T-helper 17 cell (primary cell): ENCODE measurements around the gene ETV6. TPM values are rescaled to one million over a fixed set of nuclear protein-coding genes. Genes with fewer than 3 reads are reported as not detected.

Source experiments
- ATAC-seq: fragments of 150-1000 bp; cut with Tn5 transposase; 2 replicates; pipeline ENCODE4 v1.10.0; 2021; ENCODE audit warnings: mild to moderate bottlenecking, moderate library complexity
- DNase-seq, 3 donors: peaks; one replicate each; pipeline versions ENCODE4 v3.0.0 to v3.0.0-alpha.2; 2020 to 2021
- H3K9me3 ChIP-seq: one replicate; pipeline ENCODE4 v1.7.0; 2013; ENCODE audit warnings: low read length, mild to moderate bottlenecking; ENCODE audit not compliant: control insufficient read depth, poor library complexity, severe bottlenecking
- H3K27ac Mint-ChIP-seq: one replicate; pipeline ENCODE4 v1.8.0; 2022; ENCODE audit warnings: mild to moderate bottlenecking, moderate library complexity, mixed read lengths
- H3K27me3 Mint-ChIP-seq: one replicate; pipeline ENCODE4 v1.8.0; 2022; ENCODE audit warnings: mixed read lengths
- H3K36me3 Mint-ChIP-seq: one replicate; pipeline ENCODE4 v1.8.0; 2022; ENCODE audit warnings: low read depth, mixed read lengths
- H3K4me1 Mint-ChIP-seq: one replicate; pipeline ENCODE4 v1.8.0; 2022; ENCODE audit warnings: mild to moderate bottlenecking, mixed read lengths
- H3K4me3 Mint-ChIP-seq: one replicate; pipeline ENCODE4 v1.8.0; 2022; ENCODE audit warnings: mild to moderate bottlenecking, moderate library complexity, mixed read lengths
- total RNA-seq, 4 donors: library from RNA in 2 of 4; stranded (reverse) in 2 of 4; gene quantifications; one replicate each; pipeline ENCODE4 v1.2.3 and lab custom pipeline; 2022 to 2026

The ETV6 gene
- total RNA-seq, 2 donors from 2014 or later = 57.3 to 60.6 TPM

GRCh38 chr12:11695321-11695720, 45.8 kb downstream of the ETV6 start:
- DNase-seq = no peak
- Mint-ChIP-seq H3K27me3 (no peaks in the 10 kb centered on the region), H3K4me1 (peaks cover 37% of the 10 kb centered on the region), H3K4me3 (no peak overlapping the region), H3K36me3 (no peaks in the 10 kb centered on the region), H3K27ac (no peak overlapping the region)
- no peak for ATAC-seq
- H3K9me3 ChIP-seq = no peaks in the 10 kb centered on the region

- Mint-ChIP-seq H3K36me3 (peaks cover 1% of the 10 kb centered on the region), H3K27me3 (no peaks in the 10 kb centered on the region), H3K4me1 (peaks cover 33% of the 10 kb centered on the region), H3K27ac (no peak overlapping the region), H3K4me3 (no peak overlapping the region)
- ATAC-seq (no peak), DNase-seq (no peak)
- no peaks in the 10 kb centered on the region for H3K9me3 ChIP-seq
Measured at GRCh38 chr12:11696084-11696483, 46.6 kb downstream of the ETV6 start.

DNA sequence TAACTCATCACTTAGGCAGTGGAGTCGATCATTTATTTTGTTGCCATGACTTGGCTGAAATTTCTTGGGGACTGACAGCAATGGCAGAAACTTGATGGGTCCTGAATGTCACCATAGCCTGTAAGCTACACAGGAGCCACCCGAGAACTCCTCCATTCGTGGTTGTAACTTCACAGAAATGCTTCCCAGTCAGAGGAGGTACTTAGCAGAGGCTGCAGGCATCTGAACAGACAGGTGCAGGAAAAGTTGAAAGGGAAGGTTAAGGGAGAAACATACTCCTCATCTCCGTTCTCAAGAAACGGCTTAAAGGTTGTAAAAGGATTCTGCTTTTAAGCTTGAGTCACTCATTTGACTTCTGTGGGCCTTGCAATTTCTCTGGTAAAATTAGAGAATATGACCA, 47.7 kb downstream of the ETV6 start:
- peaks cover 36% of the 10 kb centered on the region for H3K4me1 Mint-ChIP-seq
- no peaks in the 10 kb centered on the region for H3K9me3 ChIP-seq
- H3K27me3 Mint-ChIP-seq = no peaks in the 10 kb centered on the region
- no peak overlapping the region for H3K4me3 Mint-ChIP-seq
- peaks cover 3% of the 10 kb centered on the region for H3K36me3 Mint-ChIP-seq
- ATAC-seq = no peak
- DNase-seq = no peak
- no peak overlapping the region for H3K27ac Mint-ChIP-seq

GRCh38 chr12:11697670-11698387, 48.4 kb downstream of the ETV6 start:
- no peak overlapping the region for H3K4me3 Mint-ChIP-seq
- peak overlapping the region; percentile 61 for H3K27ac Mint-ChIP-seq
- peaks cover 36% of the 10 kb centered on the region for H3K4me1 Mint-ChIP-seq

DNA sequence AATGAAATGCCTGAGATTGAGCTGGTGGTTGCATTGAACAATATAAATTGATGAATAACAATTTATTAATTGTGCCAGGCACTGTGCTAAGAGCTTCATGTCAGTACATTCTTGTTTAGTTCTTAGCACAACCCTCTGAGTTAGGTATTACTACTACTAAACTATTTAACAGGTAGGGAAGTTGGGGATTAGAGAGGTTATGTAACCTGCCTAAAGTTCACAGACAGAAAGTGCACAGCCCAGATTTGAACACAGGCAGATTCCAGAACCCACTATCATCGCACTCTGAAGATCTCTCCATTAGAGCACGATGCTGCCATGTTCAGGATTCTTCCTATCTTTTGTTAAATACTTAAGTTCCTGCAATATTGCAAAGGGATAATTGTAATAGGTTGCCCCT, 49.3 kb downstream of the ETV6 start:
- no peak for DNase-seq
- ATAC-seq = no peak
- peaks cover 3% of the 10 kb centered on the region for H3K36me3 Mint-ChIP-seq
- peak overlapping the region; percentile 61 for H3K27ac Mint-ChIP-seq
- no peak overlapping the region for H3K4me3 Mint-ChIP-seq
- no peaks in the 10 kb centered on the region for H3K27me3 Mint-ChIP-seq
- H3K4me1 Mint-ChIP-seq = peaks cover 32% of the 10 kb centered on the region
- no peaks in the 10 kb centered on the region for H3K9me3 ChIP-seq

More at GRCh38 chr12:11697670-11698387, 48.4 kb downstream of the ETV6 start:
- no peak for DNase-seq
- ATAC-seq = no peak
- no peaks in the 10 kb centered on the region for H3K9me3 ChIP-seq
- Mint-ChIP-seq H3K36me3 (peaks cover 3% of the 10 kb centered on the region), H3K27me3 (no peaks in the 10 kb centered on the region)

GRCh38 chr12:11701433-11701832, 52.0 kb downstream of the ETV6 start:
- no peak for ATAC-seq
- no peak overlapping the region for H3K4me3 Mint-ChIP-seq

GRCh38 chr12:11702959-11703358, 53.5 kb downstream of the ETV6 start:
- no peak overlapping the region for H3K4me3 Mint-ChIP-seq
- no peaks in the 10 kb centered on the region for H3K27me3 Mint-ChIP-seq

More at GRCh38 chr12:11701433-11701832, 52.0 kb downstream of the ETV6 start:
- DNase-seq = no peak
- peaks cover 31% of the 10 kb centered on the region for H3K4me1 Mint-ChIP-seq
- no peaks in the 10 kb centered on the region for H3K9me3 ChIP-seq
- no peaks in the 10 kb centered on the region for H3K27me3 Mint-ChIP-seq
- H3K27ac Mint-ChIP-seq = no peak overlapping the region
- peaks cover 3% of the 10 kb centered on the region for H3K36me3 Mint-ChIP-seq

GRCh38 chr12:11703378-11703777, 53.9 kb downstream of the ETV6 start:
- Mint-ChIP-seq H3K27ac (peak overlapping the region; percentile 27), H3K4me1 (peaks cover 38% of the 10 kb centered on the region), H3K27me3 (no peaks in the 10 kb centered on the region), H3K4me3 (no peak overlapping the region), H3K36me3 (peaks cover 5% of the 10 kb centered on the region)
- no peaks in the 10 kb centered on the region for H3K9me3 ChIP-seq
- DNase-seq = no peak
- ATAC-seq = no peak

More at GRCh38 chr12:11702959-11703358, 53.5 kb downstream of the ETV6 start:
- H3K9me3 ChIP-seq = no peaks in the 10 kb centered on the region
- peak overlapping the region; percentile 27 for H3K27ac Mint-ChIP-seq
- peaks cover 37% of the 10 kb centered on the region for H3K4me1 Mint-ChIP-seq
- DNase-seq (no peak), ATAC-seq (no peak)
- H3K36me3 Mint-ChIP-seq = peaks cover 5% of the 10 kb centered on the region

GRCh38 chr12:11704089-11704488, 54.6 kb downstream of the ETV6 start:
- DNase-seq = no peak
- ATAC-seq = no peak
- peaks cover 5% of the 10 kb centered on the region for H3K36me3 Mint-ChIP-seq
- H3K27ac Mint-ChIP-seq = no peak overlapping the region
- H3K4me1 Mint-ChIP-seq = peaks cover 39% of the 10 kb centered on the region
- H3K27me3 Mint-ChIP-seq = no peaks in the 10 kb centered on the region
- no peaks in the 10 kb centered on the region for H3K9me3 ChIP-seq
- H3K4me3 Mint-ChIP-seq = no peak overlapping the region

DNA sequence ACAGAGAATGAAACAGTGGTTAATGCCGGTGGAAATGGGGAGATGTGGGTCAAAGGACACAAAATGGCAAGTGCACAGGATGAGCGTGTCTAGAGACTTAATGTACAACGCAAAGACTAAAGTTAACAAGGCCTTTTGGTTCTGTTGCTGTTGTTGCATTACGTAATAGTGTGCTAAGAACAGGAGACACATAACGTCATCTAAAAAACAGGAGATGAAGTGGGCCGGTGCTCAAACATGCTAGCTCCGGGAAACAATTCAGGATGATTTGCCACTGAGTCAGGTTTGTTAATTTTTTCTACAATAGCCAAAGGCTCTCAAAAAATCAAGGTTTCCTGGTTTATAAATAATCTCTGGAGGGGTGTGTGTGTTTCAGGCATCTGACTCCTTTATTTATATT, 55.5 kb downstream of the ETV6 start:
- H3K4me1 Mint-ChIP-seq = peaks cover 39% of the 10 kb centered on the region
- no peak for DNase-seq
- peak overlapping the region; percentile 39 for H3K27ac Mint-ChIP-seq
- H3K36me3 Mint-ChIP-seq = peaks cover 5% of the 10 kb centered on the region
- ATAC-seq = no peak
- H3K27me3 Mint-ChIP-seq = no peaks in the 10 kb centered on the region
- no peak overlapping the region for H3K4me3 Mint-ChIP-seq
- H3K9me3 ChIP-seq = no peaks in the 10 kb centered on the region

DNA sequence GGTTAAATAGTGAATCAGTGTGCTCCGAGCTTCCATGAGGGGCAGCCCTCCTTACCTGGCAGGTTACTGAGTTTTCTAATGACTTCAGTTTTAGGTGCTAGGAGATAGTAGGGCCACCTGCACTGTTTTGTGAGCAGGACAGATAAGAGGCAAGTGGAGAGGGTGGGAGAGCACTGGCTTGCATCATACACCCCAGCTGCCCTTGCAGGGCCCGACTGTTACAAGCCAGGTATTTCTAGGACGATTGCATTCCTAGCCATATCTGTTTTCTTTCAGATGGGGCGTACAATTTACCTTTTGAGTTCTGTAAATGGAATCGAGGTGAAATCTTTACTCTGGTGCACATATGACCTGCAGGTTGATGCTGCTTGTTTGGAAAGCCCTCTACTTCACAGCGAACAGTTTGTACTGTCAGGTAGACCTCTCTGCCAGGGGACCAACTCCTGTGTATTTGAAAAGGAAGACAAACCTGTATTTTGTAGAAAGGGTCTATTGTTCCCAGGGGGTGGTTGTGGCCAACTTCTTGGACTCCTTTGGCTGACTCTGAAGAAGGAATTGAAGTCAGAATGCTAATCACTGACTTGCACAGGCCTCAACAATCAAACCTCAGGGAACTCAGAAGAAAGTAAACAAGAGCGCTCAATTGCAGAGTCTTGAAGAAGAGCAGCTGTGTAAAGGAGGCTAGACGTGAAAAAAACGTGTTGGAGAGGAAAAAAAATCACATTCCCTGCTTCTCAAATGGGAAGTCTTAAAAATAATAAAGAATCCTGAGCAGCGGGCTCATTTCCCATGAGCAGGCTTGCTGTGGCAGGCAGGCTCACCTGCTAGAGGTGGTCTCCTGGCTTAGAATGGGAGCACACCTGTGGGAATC, 57.3 kb downstream of the ETV6 start:
- no peak for DNase-seq
- no peak overlapping the region for H3K27ac Mint-ChIP-seq
- no peak overlapping the region for H3K4me3 Mint-ChIP-seq
- no peaks in the 10 kb centered on the region for H3K9me3 ChIP-seq
- H3K36me3 Mint-ChIP-seq = peaks cover 2% of the 10 kb centered on the region
- ATAC-seq = no peak
- H3K27me3 Mint-ChIP-seq = no peaks in the 10 kb centered on the region
- peaks cover 48% of the 10 kb centered on the region for H3K4me1 Mint-ChIP-seq

- DNase-seq = no peak
- no peaks in the 10 kb centered on the region for H3K27me3 Mint-ChIP-seq
- H3K36me3 Mint-ChIP-seq = peaks cover 6% of the 10 kb centered on the region
- no peaks in the 10 kb centered on the region for H3K9me3 ChIP-seq
- no peak overlapping the region for H3K4me3 Mint-ChIP-seq
- ATAC-seq = no peak
- H3K27ac Mint-ChIP-seq = no peak overlapping the region
- H3K4me1 Mint-ChIP-seq = peaks cover 51% of the 10 kb centered on the region
Measured at GRCh38 chr12:11707535-11707934, 58.1 kb downstream of the ETV6 start.

- peak overlapping the region; percentile 33 for H3K4me3 Mint-ChIP-seq
- H3K4me1 Mint-ChIP-seq = peaks cover 53% of the 10 kb centered on the region
- peak overlapping the region; percentile 86 for H3K27ac Mint-ChIP-seq
- H3K9me3 ChIP-seq = no peaks in the 10 kb centered on the region
- H3K27me3 Mint-ChIP-seq = no peaks in the 10 kb centered on the region
- no peak for ATAC-seq
- H3K36me3 Mint-ChIP-seq = peaks cover 8% of the 10 kb centered on the region
- no peak for DNase-seq
Measured at GRCh38 chr12:11709513-11709912, 60.0 kb downstream of the ETV6 start.
